Activated naive CD4-positive, alpha-beta T cell treated with anti-CD3 and anti-CD28 coated beads, Interleukin-2, amount 10 ng/mL, durations not matched to agents 7 days and 5 days (primary cell): ENCODE measurements around the gene TRAF6.

ENCODE experiments used
- CTCF ChIA-PET: fragments of 350-600 bp; sonication (Branson Sonifier 250); formaldehyde crosslinking; loops from one replicate; lab custom pipeline; 2021; ENCODE audit warnings: antibody characterized with exemption; lab: Charles Lee
- DNase-seq: peaks from one replicate; pipeline ENCODE4 v3.0.0-alpha.2; 2020
- H3K27ac Mint-ChIP-seq: one replicate; pipeline ENCODE4 v1.8.0; 2021; ENCODE audit warnings: mild to moderate bottlenecking, moderate library complexity, mixed read lengths
- H3K27me3 Mint-ChIP-seq: one replicate; pipeline ENCODE4 v1.8.0; 2021; ENCODE audit warnings: mild to moderate bottlenecking, mixed read lengths
- H3K36me3 Mint-ChIP-seq: one replicate; pipeline ENCODE4 v1.8.0; 2021; ENCODE audit warnings: mixed read lengths
- H3K4me1 Mint-ChIP-seq: one replicate; pipeline ENCODE4 v1.8.0; 2021; ENCODE audit warnings: mixed read lengths
- H3K4me3 Mint-ChIP-seq: one replicate; pipeline ENCODE4 v1.8.0; 2021; ENCODE audit warnings: mild to moderate bottlenecking, moderate library complexity, mixed read lengths
- H3K9me3 Mint-ChIP-seq: one replicate; pipeline ENCODE4 v1.8.0; 2021; ENCODE audit warnings: mixed read lengths

TRAF6 gene

DNA sequence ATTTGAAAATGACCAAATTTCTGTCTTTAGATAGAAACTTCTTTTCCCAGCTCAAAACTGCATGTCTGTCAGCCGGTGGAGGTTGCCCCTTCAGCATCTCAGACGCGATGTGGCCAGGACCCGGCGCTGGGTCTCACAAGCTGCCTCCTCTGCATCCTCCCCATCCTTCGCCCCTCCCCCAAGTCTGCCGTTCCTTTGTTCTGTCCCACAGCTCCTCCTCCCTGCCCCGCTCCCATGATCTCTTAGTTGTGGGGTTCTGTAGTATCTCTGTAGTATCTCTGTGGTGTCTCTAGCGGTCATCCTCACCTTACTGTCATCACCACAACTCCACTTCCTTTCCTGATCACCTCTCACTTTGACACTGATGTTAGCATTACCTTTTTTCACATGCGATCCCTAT, 49.9 kb downstream of the TRAF6 start:
- Mint-ChIP-seq H3K36me3 (no peaks in the 10 kb centered on the region), H3K9me3 (no peaks in the 10 kb centered on the region), H3K4me3 (no peak overlapping the region), H3K4me1 (peaks cover 6% of the 10 kb centered on the region), H3K27ac (no peak overlapping the region), H3K27me3 (peaks cover 25% of the 10 kb centered on the region)
- no peak for DNase-seq
- CTCF ChIA-PET, result interaction anchor here (1.3 kb wide), 1 partner anchor 32 kb away, joined by 4 read pairs; no protein-coding TSS in a partner anchor

DNA sequence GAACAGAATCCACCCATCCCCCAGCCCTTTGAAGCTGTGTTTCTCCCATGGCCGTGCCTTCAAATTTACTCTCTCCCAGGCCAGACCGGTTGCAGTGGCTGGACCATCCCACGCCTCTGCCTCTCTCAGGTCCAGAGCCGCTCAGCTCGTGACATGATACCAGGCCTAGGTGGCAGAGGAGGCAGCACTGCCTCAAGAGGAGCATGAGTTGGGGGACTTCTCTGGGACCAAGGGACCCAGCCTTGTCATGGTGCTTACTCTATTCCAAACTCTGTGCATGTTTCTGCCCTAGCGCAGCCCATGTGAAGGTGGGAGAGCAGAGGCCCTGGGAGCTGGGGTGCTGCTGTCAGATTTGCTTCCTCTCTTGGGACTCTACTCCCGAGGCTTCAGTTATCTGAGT, 51.0 kb downstream of the TRAF6 start:
- DNase-seq, result no peak
- no peaks in the 10 kb centered on the region for H3K36me3 Mint-ChIP-seq
- no peaks in the 10 kb centered on the region for H3K9me3 Mint-ChIP-seq
- no peak overlapping the region for H3K27ac Mint-ChIP-seq
- H3K4me3 Mint-ChIP-seq, result no peak overlapping the region
- peaks cover 20% of the 10 kb centered on the region for H3K27me3 Mint-ChIP-seq
- CTCF ChIA-PET, result interaction anchor here (0.9 kb wide), 1 partner anchor 19 kb away, joined by 3 read pairs; no protein-coding TSS in a partner anchor
- H3K4me1 Mint-ChIP-seq, result peaks cover 6% of the 10 kb centered on the region

DNA sequence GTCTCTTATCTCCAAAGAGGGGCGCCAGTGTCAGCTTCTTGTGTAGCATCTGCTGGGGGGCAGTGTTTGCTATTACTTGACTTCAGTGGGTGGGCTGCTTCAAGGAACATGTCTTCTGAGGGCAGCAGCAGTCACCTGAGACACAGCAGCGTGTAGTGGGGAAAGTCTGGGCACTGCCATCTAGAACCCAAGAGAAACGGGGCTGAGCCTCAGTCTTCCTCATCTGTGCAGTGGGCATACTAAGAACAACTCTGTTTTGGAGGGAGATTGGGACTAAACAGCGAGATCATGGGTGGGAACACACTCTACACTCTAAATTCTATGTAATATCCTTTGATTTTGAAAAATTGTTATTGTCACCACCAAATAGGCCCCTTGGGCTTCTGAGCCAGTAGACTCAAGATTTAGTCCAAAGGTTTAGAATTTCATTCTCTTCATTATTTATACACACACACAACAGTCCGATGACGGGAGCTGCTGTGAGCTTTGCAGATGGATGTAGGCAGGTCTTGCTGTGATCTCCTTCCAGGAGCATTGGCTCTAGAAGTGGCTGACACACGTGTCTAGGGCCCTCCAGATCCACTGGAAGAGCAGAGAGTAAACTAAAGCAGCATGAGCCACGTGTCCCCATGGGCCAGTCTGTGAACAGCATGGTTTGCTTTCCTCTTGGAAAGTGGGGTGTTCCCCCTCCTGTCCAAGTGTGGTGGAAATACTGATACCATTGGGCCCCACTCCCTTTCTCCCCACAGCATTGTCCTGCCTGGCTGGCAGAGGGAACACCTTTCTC, 51.8 kb downstream of the TRAF6 start:
- CTCF ChIA-PET, result interaction anchor here (0.5 to 0.9 kb wide), 2 partner anchors 20 to 57 kb away, joined by 3 read pairs; no protein-coding TSS in a partner anchor
- H3K27me3 Mint-ChIP-seq, result peaks cover 13% of the 10 kb centered on the region
- no peaks in the 10 kb centered on the region for H3K36me3 Mint-ChIP-seq
- H3K27ac Mint-ChIP-seq, result no peak overlapping the region
- peaks cover 11% of the 10 kb centered on the region for H3K4me1 Mint-ChIP-seq
- no peak overlapping the region for H3K4me3 Mint-ChIP-seq
- no peak for DNase-seq
- no peaks in the 10 kb centered on the region for H3K9me3 Mint-ChIP-seq

DNA sequence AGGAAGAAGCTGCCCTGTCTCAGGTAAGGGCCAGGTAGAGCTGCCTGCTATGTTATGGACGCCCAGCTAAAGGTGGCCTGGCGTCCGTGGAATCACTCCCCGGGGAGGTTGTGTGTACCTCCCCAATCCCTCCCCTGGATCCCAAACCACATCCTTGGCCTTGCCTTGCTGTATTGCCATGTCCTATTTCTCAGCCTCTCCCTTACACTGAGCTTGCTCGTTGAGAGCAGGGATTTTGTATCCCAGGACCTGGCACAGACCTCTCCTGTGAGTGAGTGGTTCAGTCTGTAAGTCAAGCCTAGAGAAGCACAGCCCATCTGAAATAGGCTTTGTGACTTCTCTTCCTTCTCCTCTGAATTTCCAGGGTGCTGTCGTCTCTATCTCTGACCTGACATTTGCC, 53.9 kb downstream of the TRAF6 start:
- Mint-ChIP-seq H3K4me1 (peaks cover 33% of the 10 kb centered on the region), H3K27ac (no peak overlapping the region), H3K27me3 (peaks cover 8% of the 10 kb centered on the region), H3K9me3 (no peaks in the 10 kb centered on the region), H3K4me3 (no peak overlapping the region), H3K36me3 (no peaks in the 10 kb centered on the region)
- CTCF ChIA-PET, result interaction anchor here (1.3 to 1.4 kb wide), 3 partner anchors 9 to 166 kb away, joined by 3 read pairs; no protein-coding TSS in a partner anchor
- no peak for DNase-seq

DNA sequence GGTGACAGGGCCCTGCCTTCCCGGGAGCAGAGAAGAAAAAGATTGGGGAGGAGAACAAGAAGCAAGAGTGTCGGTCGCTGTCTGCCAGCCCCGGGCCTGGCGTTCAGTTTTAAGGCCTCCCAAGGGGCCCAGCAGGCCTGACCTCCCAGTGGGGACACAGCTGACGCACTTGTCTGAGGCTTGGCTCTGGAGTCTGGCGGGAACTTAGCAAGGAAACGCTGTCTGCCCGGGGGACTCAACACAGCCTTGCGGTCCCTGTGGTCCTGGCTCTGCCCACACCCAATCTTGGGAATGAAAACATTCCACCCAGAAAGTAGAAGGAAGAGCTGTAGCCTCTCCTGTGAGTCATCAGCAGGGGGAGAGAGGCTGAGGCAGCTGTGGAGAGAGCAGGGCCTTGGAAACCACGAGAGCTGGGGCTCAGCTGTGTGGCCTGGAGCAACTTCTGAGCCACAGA, 54.4 kb downstream of the TRAF6 start:
- Mint-ChIP-seq H3K27ac (no peak overlapping the region), H3K36me3 (no peaks in the 10 kb centered on the region), H3K9me3 (no peaks in the 10 kb centered on the region), H3K4me3 (no peak overlapping the region), H3K4me1 (peaks cover 38% of the 10 kb centered on the region), H3K27me3 (peaks cover 8% of the 10 kb centered on the region)
- CTCF ChIA-PET, result interaction anchor here (1.3 to 1.4 kb wide), 3 partner anchors 9 to 166 kb away, joined by 3 read pairs; no protein-coding TSS in a partner anchor
- no peak for DNase-seq

DNA sequence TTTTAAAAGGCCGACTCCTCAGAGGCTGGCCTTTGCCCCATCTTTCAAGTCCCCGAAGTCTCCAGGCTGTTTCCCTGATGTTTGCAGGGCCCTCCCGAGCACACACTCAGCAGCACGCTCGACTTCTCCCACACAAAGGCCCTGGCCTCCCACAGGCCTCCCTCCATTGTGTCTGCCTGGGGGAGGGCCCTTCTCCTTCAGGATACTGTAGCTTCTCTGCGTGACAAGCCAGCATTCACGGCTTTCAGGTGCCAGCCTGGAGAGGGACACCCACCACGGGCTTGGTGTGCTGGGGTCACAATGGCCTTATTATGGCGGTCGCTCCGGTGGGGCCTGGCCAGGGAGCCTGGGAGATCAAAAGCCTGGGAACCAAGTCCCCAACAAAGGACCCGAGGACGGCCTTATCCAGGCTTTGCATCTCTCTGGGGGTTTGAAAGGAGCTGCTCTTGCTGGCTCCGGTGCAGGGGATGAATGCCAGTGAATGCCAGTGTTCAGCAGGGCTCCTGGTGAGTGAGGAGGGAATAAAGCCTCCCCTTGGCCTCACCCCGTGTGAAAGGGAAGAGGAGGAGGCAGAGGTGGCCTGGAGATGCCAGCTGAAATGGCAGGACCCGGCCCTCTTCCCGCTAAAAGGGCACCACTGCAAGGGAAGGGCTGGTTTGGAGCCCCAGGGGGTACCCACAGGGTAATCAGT, 55.0 kb downstream of the TRAF6 start:
- Mint-ChIP-seq H3K9me3 (no peaks in the 10 kb centered on the region), H3K27ac (no peak overlapping the region), H3K4me3 (no peak overlapping the region), H3K36me3 (no peaks in the 10 kb centered on the region), H3K27me3 (peaks cover 8% of the 10 kb centered on the region), H3K4me1 (peaks cover 38% of the 10 kb centered on the region)
- DNase-seq, result no peak
- CTCF ChIA-PET, result interaction anchor here (1.3 to 1.4 kb wide), 2 partner anchors 10 to 38 kb away, joined by 3 read pairs; no protein-coding TSS in a partner anchor

DNA sequence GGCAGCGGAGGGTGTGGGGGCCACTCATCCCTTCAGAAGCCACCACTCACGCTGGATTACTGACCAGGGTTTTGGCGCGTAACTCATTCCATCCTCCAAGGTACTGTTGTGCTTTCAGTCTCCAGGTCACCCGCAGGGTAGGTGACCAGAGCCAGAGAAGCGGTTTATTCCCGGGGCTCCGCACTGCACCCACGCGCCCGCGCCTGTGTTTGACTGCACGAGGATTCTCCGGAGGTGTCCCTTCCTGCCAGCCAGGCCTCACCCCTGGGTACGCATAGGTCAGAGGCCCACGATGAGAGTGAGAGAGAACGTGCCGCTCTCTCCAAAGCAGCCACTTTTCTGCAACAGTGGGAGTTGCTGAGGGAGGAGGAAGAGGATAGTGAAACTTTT, 55.5 kb downstream of the TRAF6 start:
- Mint-ChIP-seq H3K9me3 (no peaks in the 10 kb centered on the region), H3K4me3 (no peak overlapping the region), H3K27me3 (peaks cover 8% of the 10 kb centered on the region), H3K27ac (no peak overlapping the region), H3K36me3 (peaks cover 4% of the 10 kb centered on the region), H3K4me1 (peaks cover 42% of the 10 kb centered on the region)
- CTCF ChIA-PET, result no interaction called here
- DNase-seq, result no peak

DNA sequence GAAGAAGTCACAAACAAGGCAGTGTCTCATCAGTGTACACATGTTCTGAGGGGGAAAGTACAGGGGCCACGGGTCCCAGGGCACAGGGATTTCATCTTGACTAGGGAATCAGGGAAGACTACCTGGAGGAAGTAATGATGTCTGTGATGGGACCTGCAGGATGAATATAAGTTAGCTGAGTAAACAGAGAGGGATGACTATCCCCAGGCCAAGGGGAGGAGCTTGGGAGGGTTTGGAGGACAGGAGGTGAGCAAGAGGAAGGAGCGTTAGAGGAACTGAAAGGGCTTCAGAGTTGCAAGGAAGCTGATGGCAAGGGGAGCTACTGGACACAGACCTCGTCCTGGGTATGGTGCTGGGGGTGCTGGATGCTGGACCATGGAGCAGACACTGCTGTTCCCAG, 56.4 kb downstream of the TRAF6 start:
- DNase-seq, result no peak
- Mint-ChIP-seq H3K27me3 (peaks cover under 1% of the 10 kb centered on the region), H3K36me3 (peaks cover 4% of the 10 kb centered on the region), H3K27ac (peak overlapping the region; percentile 28), H3K9me3 (no peaks in the 10 kb centered on the region), H3K4me3 (no peak overlapping the region), H3K4me1 (peaks cover 42% of the 10 kb centered on the region)
- CTCF ChIA-PET, result interaction anchor here (1.1 to 2.1 kb wide), 3 partner anchors 15 to 162 kb away, joined by 3 to 6 read pairs (median 4); no protein-coding TSS in a partner anchor

DNA sequence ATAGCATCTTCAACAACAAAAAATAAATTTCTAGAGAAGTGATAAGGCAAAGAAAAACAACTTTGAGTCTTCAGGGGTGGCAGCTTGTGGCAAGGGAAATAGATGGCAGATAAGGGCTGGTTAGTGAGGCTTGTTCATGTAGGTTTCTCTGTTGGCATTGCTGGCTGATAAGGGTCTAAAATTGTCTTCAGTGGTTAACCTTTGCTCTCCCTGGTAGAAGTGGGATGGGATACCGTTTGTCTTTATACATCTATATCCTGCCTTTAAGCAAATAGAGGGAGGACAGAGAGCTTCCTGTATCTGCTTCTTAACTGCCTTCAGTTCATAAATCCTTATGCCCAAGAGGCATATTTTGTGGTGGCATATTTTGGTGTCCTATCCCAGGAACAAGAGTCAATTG, 57.1 kb downstream of the TRAF6 start:
- no peak for DNase-seq
- Mint-ChIP-seq H3K36me3 (peaks cover 4% of the 10 kb centered on the region), H3K27me3 (no peaks in the 10 kb centered on the region), H3K4me3 (no peak overlapping the region), H3K27ac (peak overlapping the region; percentile 77), H3K9me3 (no peaks in the 10 kb centered on the region), H3K4me1 (peaks cover 42% of the 10 kb centered on the region)
- CTCF ChIA-PET, result interaction anchor here (0.9 to 2.1 kb wide), 8 partner anchors 10 to 161 kb away, joined by 3 to 6 read pairs (median 3); no protein-coding TSS in a partner anchor

DNA sequence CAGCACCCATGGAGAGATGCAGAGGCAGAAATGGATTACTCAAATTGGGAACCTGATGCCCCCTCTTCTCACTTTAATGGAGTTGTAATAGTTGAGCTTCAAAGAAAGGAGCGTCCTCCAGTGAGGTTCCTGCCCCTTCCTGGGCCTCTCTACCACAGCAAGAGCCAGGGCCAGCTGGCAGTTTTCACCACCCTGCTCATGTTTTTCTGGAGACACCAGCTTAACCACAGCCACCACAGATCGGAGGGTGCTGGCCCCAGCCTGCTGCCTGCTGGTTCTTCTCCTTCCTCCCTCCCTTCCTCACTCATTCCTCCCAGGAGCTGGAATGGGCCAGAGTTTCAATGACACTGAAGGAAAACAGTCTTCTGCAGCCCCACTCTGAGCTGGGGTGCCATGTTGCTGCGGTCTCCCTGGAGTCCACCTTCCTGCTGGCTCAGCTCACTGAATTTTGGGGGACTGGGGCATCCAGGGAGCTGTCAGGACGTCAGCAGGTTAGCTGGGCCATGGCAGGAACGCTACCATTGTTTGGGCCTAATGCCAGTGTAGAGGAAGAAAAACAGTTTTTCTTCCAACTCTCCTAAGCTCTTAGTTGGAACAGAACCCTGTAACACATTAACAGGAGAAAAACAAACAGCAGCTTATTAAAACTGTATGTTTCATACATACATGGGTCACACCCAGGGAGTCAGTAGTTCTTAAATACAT, 57.7 kb downstream of the TRAF6 start:
- CTCF ChIA-PET, result interaction anchor here (0.6 to 2.1 kb wide), 9 partner anchors 10 to 1758 kb away, joined by 3 to 6 read pairs (median 3); no protein-coding TSS in a partner anchor
- Mint-ChIP-seq H3K4me1 (peaks cover 42% of the 10 kb centered on the region), H3K9me3 (no peaks in the 10 kb centered on the region), H3K36me3 (peaks cover 4% of the 10 kb centered on the region), H3K27ac (peak overlapping the region; percentile 77), H3K4me3 (no peak overlapping the region), H3K27me3 (no peaks in the 10 kb centered on the region)
- peak; percentile 48 for DNase-seq

DNA sequence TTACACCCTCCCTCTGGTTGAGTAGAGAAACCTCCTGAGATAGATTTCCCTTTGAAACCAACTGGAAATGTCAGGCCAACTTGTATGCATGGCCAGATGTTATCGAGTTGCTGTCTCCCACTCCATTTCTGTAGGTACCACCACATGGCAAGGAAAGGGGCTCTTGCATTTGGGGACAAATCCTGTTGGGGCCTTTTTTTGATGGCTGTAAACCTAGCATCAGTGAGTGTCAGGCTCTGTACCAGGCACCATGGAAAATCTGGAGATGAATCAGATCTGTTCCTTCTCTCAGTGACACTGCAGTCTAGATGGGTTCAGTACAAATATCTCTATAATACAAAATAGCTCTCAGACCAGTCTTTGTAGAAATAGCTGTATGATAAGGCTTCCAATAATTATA, 58.4 kb downstream of the TRAF6 start:
- H3K4me3 Mint-ChIP-seq, result no peak overlapping the region
- no peaks in the 10 kb centered on the region for H3K9me3 Mint-ChIP-seq
- peaks cover 4% of the 10 kb centered on the region for H3K36me3 Mint-ChIP-seq
- DNase-seq, result no peak
- H3K4me1 Mint-ChIP-seq, result peaks cover 42% of the 10 kb centered on the region
- CTCF ChIA-PET, result interaction anchor here (0.6 to 1.7 kb wide), 5 partner anchors 9 to 159 kb away, joined by 3 to 5 read pairs (median 3); no protein-coding TSS in a partner anchor
- no peaks in the 10 kb centered on the region for H3K27me3 Mint-ChIP-seq
- H3K27ac Mint-ChIP-seq, result no peak overlapping the region

DNA sequence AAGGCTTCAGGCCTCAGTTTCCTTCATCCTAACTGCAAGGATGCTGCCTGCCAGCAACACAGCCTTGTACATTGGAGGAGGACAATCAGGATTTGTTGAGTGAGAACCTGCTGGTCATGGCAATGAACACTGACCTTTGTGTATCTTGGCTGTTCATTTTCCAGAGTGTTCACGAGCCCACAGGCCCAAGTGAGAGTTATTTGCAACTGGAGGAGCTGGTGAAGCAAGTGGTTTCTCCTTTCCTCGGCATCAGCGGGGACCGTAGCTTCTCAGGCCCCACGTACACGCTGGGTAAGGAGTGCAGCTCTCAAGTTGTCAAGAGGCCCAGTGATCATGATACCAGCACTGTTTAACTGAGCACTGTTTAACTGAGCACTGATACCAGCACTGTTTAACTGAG, 59.0 kb downstream of the TRAF6 start:
- DNase-seq, result no peak
- Mint-ChIP-seq H3K4me1 (peaks cover 42% of the 10 kb centered on the region), H3K27me3 (no peaks in the 10 kb centered on the region), H3K27ac (no peak overlapping the region), H3K4me3 (no peak overlapping the region), H3K36me3 (peaks cover 4% of the 10 kb centered on the region), H3K9me3 (no peaks in the 10 kb centered on the region)
- CTCF ChIA-PET, result interaction anchor here (1.1 to 2.1 kb wide), 3 partner anchors 42 to 159 kb away, joined by 4 to 8 read pairs (median 4); no protein-coding TSS in a partner anchor

DNA sequence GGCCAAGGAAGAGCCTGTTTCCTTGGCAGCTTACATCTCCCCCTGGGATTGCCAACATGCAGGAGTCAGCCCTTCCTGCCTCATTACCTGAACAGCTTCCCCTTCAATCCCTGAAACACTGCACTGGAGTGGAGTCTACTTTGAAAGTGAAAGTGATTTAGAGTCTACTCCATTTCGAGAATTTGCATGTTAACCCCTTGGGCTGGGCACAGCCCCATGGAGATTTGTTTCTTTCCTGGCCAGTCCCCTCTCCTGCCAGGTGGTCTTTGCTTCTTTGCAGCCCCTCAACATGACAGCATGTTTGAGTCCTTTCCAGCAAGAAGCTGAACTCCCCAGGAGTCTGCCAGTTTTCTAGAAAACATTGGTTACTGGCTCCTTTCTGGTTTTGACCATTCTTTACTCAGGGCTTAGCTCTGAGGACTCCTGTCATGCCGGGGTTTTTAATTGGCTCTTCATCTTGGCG, 59.9 kb downstream of the TRAF6 start:
- CTCF ChIA-PET, result interaction anchor here (0.8 to 2.1 kb wide), 7 partner anchors 9 to 158 kb away, joined by 3 to 8 read pairs (median 4); no protein-coding TSS in a partner anchor
- Mint-ChIP-seq H3K9me3 (no peaks in the 10 kb centered on the region), H3K36me3 (peaks cover 4% of the 10 kb centered on the region), H3K27ac (peak overlapping the region; percentile 8), H3K27me3 (no peaks in the 10 kb centered on the region), H3K4me3 (peak overlapping the region; percentile 43), H3K4me1 (peaks cover 42% of the 10 kb centered on the region)
- no peak for DNase-seq
